Superior temporal gyrus (tissue), 1 donor: Measurements from ENCODE around the gene MYPN.
"Not testable (repeated sequence)": the region's sequence is repeated elsewhere in the genome, so short reads cannot be mapped to it uniquely, and the experiment has no call there.

Source experiments
- DNase-seq: peaks from one replicate; pipeline ENCODE4 v3.0.0-alpha.2; 2016; ENCODE audit errors: extremely low spot score

The MYPN gene

GRCh38 chr10:68172324-68172723, 63.0 kb downstream of the MYPN start:
- no peak for DNase-seq

DNA sequence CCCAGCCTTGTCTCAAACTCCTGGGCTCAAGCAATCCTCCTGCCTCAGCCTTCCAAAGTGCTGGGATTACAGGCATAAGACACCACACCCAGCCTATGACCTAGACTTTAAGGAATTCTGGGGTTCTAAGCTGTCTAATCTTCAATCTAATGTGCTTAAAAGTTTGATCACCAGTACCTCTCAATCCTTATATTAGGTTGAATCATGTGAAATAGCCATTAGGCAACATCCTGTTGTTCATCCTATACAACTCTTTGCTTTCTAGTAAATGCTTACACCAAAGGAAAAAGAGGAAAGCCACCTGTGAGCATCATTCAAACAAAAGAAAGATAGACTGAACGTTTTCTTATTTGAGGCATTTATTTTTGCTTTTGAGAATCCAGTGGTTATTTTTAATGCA, 66.7 kb downstream of the MYPN start:
- no peak for DNase-seq

GRCh38 chr10:68176797-68177196, 67.5 kb downstream of the MYPN start:
- DNase-seq: no peak

DNA sequence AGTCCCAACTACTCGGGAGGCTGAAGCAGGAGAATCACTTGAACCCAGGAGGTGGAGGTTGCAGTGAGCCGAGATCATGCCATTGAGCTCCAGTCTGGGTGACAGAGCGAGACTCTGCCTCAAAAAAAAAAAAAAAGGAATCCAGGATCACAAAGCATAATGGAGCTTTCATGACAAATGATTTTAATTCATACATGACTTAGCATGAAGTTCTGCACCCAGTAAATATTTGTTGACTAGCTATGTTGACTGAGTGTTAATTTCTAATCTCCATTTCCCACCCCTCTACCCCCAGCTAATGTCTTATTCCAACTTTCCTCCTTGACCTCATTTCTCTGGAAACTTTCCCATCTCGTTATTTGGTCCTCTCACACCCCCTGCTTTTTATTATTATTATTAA, 69.3 kb downstream of the MYPN start:
- DNase-seq: no peak

GRCh38 chr10:68179016-68179415, 69.7 kb downstream of the MYPN start:
- DNase-seq: no peak

GRCh38 chr10:68180490-68180889, 71.2 kb downstream of the MYPN start:
- no peak for DNase-seq

DNA sequence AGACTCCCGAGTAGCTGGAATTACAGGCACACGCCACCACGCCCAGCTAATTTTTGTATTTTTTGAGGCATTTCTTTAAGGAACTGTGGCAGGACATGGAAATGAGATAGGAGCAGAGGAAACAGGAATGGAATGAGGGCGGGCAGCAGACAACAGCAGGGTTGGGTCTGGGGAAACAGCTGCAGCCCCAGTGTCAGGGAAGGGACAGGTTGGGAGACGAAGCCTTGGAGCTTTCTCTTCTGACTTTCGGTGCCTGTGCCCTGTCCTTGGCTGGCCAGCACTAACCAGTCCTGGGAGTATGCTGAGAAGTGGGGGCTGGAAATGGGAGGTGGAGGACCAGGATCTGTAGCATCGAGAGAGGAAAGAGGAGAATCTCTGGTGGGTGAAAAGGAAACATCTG, 75.3 kb downstream of the MYPN start:
- no peak for DNase-seq

- DNase-seq: no peak
These were observed 75.8 kb downstream of the MYPN start for GRCh38 chr10:68185085-68185484.

DNA sequence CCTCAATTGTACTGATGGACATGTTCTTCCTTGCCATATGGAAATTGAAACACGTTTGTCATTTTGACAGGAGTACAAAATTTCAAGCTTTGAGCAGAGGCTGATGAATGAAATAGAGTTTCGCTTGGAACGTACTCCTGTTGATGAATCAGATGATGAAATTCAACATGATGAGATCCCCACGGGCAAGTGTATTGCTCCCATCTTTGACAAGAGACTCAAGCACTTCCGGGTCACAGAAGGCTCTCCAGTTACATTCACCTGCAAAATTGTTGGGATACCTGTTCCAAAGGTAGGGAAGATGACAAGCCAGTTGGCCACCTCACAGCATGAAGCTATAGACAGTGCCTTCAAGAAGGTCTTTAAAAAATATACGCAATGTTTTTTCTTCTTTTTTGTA, 79.5 kb downstream of the MYPN start:
- DNase-seq: no peak

GRCh38 chr10:68192113-68192512, 82.8 kb downstream of the MYPN start:
- DNase-seq: no peak

DNA sequence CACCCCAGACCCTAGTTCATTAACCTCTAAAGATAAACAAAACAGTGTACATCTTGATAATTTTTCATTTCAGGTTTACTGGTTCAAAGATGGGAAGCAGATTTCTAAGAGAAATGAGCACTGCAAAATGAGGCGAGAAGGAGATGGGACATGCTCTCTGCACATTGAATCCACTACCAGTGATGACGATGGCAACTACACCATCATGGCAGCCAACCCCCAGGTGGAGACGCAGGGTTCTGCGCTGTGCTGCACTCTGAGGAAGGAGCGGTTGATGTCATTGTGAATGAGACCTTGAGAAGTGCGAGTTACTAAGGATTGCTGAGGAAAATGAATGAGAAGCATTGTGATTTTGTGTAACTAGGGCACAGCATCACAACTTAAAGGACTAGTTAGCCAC, 85.0 kb downstream of the MYPN start:
- DNase-seq: no peak

DNA sequence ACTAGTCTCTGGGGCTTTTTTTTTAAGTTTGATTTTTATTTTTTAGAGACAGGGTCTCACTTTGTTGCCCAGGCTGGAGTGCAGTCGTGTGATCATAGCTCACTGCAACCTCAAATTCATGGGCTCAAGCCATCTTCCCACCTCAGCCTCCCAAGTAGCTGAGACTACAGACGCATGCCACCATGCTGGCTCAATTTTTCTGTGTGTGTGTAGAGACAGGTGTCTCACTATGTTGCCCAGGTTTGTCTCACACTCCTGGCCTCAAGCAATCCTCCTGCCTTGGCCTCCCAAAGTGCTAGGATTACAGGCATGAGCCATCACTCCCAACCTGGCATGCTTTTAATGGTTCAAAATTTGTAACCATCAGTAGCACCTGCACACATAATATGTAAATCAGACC, 86.5 kb downstream of the MYPN start:
- not testable (repeated sequence) for DNase-seq

- DNase-seq: no peak
These were observed 87.4 kb downstream of the MYPN start for GRCh38 chr10:68196701-68197100.

GRCh38 chr10:68202960-68203353, 93.7 kb downstream of the MYPN start:
- DNase-seq: no peak

- peak; percentile 77 for DNase-seq
These were observed 99.2 kb downstream of the MYPN start for GRCh38 chr10:68208424-68209042.

DNA sequence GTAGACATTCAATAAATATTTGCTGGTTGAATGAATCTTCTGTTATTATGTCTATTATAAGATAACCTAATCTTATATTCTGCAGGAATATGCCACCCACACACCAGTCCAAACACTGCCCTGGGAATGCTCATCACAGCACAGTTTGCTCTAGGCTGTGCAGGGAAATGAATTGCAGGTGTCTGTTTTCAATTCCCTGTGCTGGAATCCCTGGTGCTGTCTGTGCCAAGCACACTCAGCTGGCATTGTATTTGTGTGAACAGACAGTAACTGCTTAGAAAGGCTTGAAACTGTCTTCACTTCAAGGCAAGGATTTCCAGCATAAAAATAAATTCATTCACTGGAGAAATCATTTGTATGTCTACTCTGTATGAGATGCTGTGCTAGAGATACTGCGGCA, 102.4 kb downstream of the MYPN start:
- no peak for DNase-seq

GRCh38 chr10:68212721-68213352, 103.5 kb downstream of the MYPN start:
- peak; percentile 78 for DNase-seq

DNA sequence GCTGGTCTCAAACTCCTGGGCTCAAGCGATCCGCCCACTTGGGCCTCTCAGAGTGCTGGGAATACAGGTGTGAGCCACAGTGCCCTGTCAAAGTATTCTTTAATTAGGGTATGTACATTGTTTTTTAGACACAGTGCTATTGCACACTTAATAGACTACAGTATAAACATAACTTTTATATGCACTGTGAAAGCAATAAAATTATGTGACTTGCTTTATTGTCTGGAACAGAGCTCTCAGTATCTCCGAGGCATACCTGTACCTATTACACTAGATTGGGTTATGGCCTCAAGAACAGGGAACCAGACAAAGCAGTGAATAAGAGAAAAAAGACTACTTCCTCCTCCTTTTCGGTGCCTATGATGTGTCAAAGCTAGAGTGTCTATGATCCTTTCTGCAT, 109.5 kb downstream of the MYPN start:
- no peak for DNase-seq

GRCh38 chr10:68221196-68221595, 111.9 kb downstream of the MYPN start:
- DNase-seq: no peak

- no peak for DNase-seq
These were observed 113.1 kb downstream of the MYPN start for GRCh38 chr10:68222391-68222790.

- no peak for DNase-seq
These were observed 114.4 kb downstream of the MYPN start for GRCh38 chr10:68223535-68224165.

GRCh38 chr10:68224810-68225209, 115.5 kb downstream of the MYPN start:
- no peak for DNase-seq

DNA sequence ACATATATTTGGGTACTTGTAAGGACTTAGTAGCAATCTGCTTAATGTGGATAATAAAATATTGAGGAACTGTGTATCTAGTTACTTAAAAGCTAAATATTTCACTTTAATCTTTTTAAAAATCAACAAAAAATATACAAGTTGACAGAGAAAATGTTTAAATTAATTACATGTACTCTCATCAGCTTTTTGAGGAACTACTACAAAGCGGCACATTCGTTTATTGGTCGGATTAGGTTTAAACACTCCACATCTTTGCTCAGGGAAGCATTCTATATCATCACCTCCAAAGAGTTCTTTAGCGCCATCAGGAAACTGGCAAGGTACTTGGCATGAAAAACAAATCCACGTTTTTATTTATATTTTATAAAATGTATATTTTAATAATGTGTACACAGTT, 121.0 kb downstream of the MYPN start:
- DNase-seq: no peak
